SK-N-SH treated with all-trans-retinoic acid at 6 μM for 48 hours (cell line): Measurements from ENCODE around the gene HMX3.

Experiments
- ATAC-seq: fragments of 200-7000 bp; cut with Tn5 transposase; 3 replicates; pipeline ENCODE4 v1.9.1; 2020; ENCODE audit warnings: mild to moderate bottlenecking, moderate library complexity
- ARNTL ChIP-seq: fragments of 450-650 bp; formaldehyde crosslinking; IDR thresholded peaks from 2 replicates; pipeline ENCODE4 v1.5.0; 2020; ENCODE audit warnings: low read depth, mild to moderate bottlenecking, moderate library complexity, borderline replicate concordance
- BACH2 ChIP-seq: fragments of 250-450 bp; sonication (Bioruptor Pico); IDR thresholded peaks from 2 replicates; pipeline ENCODE4 v1.9.0; 2021; ENCODE audit warnings: mild to moderate bottlenecking, borderline replicate concordance
- CSDC2 ChIP-seq: fragments of 250-450 bp; sonication (Bioruptor Pico); IDR thresholded peaks from 2 replicates; pipeline ENCODE4 v1.5.0; 2020; ENCODE audit warnings: mild to moderate bottlenecking, moderate library complexity
- ESRRG ChIP-seq: fragments of 250-450 bp; sonication (Bioruptor Pico); IDR thresholded peaks from 2 replicates; pipeline ENCODE4 v1.6.1; 2021; ENCODE audit warnings: mild to moderate bottlenecking
- GLIS3 ChIP-seq: fragments of 250-450 bp; sonication (Bioruptor Pico); IDR thresholded peaks from 2 replicates; pipeline ENCODE4 v1.5.0; 2020; ENCODE audit warnings: mild to moderate bottlenecking, moderate library complexity
- ISL1 ChIP-seq: fragments of 250-450 bp; sonication (Bioruptor Pico); IDR thresholded peaks from 2 replicates; pipeline ENCODE4 v2.1.2; 2022; ENCODE audit warnings: mild to moderate bottlenecking, moderate library complexity
- PPARA ChIP-seq: fragments of 250-450 bp; sonication (Bioruptor Pico); IDR thresholded peaks from 2 replicates; pipeline ENCODE4 v1.5.0; 2020; ENCODE audit warnings: mild to moderate bottlenecking, borderline replicate concordance
- RARB ChIP-seq: fragments of 250-450 bp; sonication (Bioruptor Pico); IDR thresholded peaks from 2 replicates; pipeline ENCODE4 v1.8.0; 2021; ENCODE audit warnings: mild to moderate bottlenecking, moderate library complexity
- SNAI2 ChIP-seq: fragments of 250-450 bp; sonication (Bioruptor Pico); IDR thresholded peaks from 2 replicates; pipeline ENCODE4 v1.5.0; 2020; ENCODE audit warnings: mild to moderate bottlenecking, moderate library complexity
- TCF4 ChIP-seq: fragments of 250-450 bp; sonication (Bioruptor Pico); IDR thresholded peaks from 2 replicates; pipeline ENCODE4 v1.8.0; 2021; ENCODE audit warnings: mild to moderate bottlenecking, moderate library complexity, borderline replicate concordance
- TOX ChIP-seq: fragments of 250-450 bp; sonication (Bioruptor Pico); IDR thresholded peaks from 2 replicates; pipeline ENCODE4 v1.8.0; 2021; ENCODE audit warnings: mild to moderate bottlenecking, moderate library complexity, borderline replicate concordance
- ZC3H10 ChIP-seq: fragments of 250-450 bp; sonication (Bioruptor Pico); IDR thresholded peaks from 2 replicates; pipeline ENCODE4 v1.5.1; 2021; ENCODE audit warnings: mild to moderate bottlenecking, moderate library complexity
- ZFP3 ChIP-seq: fragments of 250-450 bp; sonication (Bioruptor Pico); IDR thresholded peaks from 2 replicates; pipeline ENCODE4 v1.5.0; 2020; ENCODE audit warnings: mild to moderate bottlenecking, moderate library complexity
- ZFP30 ChIP-seq: fragments of 450-650 bp; formaldehyde crosslinking; IDR thresholded peaks from 2 replicates; pipeline ENCODE4 v1.5.0; 2022; ENCODE audit warnings: mild to moderate bottlenecking, moderate library complexity
- ZNF70 ChIP-seq: fragments of 450-650 bp; formaldehyde crosslinking; IDR thresholded peaks from 2 replicates; pipeline ENCODE4 v1.5.0; 2020; ENCODE audit warnings: mild to moderate bottlenecking, moderate library complexity
- ZNF8 ChIP-seq: fragments of 450-650 bp; formaldehyde crosslinking; IDR thresholded peaks from 2 replicates; pipeline ENCODE4 v1.5.0; 2020; ENCODE audit warnings: mild to moderate bottlenecking, moderate library complexity
- TF ChIP-seq, protein P1 (sequence below): fragments of 250-450 bp; sonication (Bioruptor Pico); IDR thresholded peaks from 2 replicates; pipeline ENCODE4 v1.5.0; 2020; ENCODE audit warnings: mild to moderate bottlenecking, moderate library complexity
- TF ChIP-seq, protein P2 (sequence below): fragments of 250-450 bp; sonication (Bioruptor Pico); IDR thresholded peaks from 2 replicates; pipeline ENCODE4 v1.8.0; 2020; ENCODE audit warnings: mild to moderate bottlenecking, moderate library complexity, borderline replicate concordance
- TF ChIP-seq, protein P3 (sequence below): fragments of 250-450 bp; sonication (Bioruptor Pico); IDR thresholded peaks from 2 replicates; pipeline ENCODE4 v1.5.1; 2020; ENCODE audit warnings: low read depth, mild to moderate bottlenecking, moderate library complexity
- TF ChIP-seq, protein P4 (sequence below): fragments of 250-450 bp; sonication (Bioruptor Pico); IDR thresholded peaks from 2 replicates; pipeline ENCODE4 v1.5.1; 2021; ENCODE audit warnings: mild to moderate bottlenecking, moderate library complexity
- TF ChIP-seq, protein P5 (sequence below): fragments of 250-450 bp; sonication (Bioruptor Pico); IDR thresholded peaks from 2 replicates; pipeline ENCODE4 v1.8.0; 2021; ENCODE audit warnings: low read depth, mild to moderate bottlenecking, moderate library complexity, borderline replicate concordance

Gene HMX3

DNA sequence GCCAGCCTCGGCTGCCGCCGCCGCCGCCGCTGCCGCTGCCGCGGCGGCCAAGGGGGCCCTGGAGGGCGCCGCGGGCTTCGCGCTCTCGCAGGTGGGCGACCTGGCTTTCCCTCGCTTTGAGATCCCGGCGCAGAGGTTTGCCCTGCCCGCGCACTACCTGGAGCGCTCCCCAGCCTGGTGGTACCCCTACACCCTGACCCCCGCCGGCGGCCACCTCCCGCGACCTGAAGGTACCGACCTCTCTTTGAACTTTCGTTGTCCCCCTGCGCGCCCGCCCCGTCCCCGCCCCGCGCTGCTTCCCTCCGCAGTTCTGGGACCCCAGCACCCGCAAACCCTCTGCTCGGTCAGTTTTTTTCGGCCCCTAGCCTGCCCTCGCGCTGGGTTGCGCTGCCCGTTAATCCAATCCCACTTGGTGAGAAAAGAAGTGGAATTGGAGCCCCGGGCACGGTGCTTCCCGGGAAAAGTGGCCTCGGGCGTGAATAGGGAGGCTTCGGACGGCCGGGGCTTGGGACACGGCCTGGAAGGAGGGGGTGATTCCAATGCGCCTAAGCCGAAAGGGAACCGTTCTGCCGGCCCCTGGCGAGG, 543 bp downstream of the HMX3 start (continued):
- TF ChIP-seq, protein P1, sequence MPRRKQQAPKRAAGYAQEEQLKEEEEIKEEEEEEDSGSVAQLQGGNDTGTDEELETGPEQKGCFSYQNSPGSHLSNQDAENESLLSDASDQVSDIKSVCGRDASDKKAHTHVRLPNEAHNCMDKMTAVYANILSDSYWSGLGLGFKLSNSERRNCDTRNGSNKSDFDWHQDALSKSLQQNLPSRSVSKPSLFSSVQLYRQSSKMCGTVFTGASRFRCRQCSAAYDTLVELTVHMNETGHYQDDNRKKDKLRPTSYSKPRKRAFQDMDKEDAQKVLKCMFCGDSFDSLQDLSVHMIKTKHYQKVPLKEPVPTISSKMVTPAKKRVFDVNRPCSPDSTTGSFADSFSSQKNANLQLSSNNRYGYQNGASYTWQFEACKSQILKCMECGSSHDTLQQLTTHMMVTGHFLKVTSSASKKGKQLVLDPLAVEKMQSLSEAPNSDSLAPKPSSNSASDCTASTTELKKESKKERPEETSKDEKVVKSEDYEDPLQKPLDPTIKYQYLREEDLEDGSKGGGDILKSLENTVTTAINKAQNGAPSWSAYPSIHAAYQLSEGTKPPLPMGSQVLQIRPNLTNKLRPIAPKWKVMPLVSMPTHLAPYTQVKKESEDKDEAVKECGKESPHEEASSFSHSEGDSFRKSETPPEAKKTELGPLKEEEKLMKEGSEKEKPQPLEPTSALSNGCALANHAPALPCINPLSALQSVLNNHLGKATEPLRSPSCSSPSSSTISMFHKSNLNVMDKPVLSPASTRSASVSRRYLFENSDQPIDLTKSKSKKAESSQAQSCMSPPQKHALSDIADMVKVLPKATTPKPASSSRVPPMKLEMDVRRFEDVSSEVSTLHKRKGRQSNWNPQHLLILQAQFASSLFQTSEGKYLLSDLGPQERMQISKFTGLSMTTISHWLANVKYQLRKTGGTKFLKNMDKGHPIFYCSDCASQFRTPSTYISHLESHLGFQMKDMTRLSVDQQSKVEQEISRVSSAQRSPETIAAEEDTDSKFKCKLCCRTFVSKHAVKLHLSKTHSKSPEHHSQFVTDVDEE (CRISPR knock-in tag), result no peak
- TF ChIP-seq, protein P2, sequence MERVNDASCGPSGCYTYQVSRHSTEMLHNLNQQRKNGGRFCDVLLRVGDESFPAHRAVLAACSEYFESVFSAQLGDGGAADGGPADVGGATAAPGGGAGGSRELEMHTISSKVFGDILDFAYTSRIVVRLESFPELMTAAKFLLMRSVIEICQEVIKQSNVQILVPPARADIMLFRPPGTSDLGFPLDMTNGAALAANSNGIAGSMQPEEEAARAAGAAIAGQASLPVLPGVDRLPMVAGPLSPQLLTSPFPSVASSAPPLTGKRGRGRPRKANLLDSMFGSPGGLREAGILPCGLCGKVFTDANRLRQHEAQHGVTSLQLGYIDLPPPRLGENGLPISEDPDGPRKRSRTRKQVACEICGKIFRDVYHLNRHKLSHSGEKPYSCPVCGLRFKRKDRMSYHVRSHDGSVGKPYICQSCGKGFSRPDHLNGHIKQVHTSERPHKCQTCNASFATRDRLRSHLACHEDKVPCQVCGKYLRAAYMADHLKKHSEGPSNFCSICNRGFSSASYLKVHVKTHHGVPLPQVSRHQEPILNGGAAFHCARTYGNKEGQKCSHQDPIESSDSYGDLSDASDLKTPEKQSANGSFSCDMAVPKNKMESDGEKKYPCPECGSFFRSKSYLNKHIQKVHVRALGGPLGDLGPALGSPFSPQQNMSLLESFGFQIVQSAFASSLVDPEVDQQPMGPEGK (CRISPR knock-in tag), result no peak
- no peak for TF ChIP-seq ZNF70
- no peak for TF ChIP-seq RARB (CRISPR knock-in tag)
- TF ChIP-seq, protein P3, sequence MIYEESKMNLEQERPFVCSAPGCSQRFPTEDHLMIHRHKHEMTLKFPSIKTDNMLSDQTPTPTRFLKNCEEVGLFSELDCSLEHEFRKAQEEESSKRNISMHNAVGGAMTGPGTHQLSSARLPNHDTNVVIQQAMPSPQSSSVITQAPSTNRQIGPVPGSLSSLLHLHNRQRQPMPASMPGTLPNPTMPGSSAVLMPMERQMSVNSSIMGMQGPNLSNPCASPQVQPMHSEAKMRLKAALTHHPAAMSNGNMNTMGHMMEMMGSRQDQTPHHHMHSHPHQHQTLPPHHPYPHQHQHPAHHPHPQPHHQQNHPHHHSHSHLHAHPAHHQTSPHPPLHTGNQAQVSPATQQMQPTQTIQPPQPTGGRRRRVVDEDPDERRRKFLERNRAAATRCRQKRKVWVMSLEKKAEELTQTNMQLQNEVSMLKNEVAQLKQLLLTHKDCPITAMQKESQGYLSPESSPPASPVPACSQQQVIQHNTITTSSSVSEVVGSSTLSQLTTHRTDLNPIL, result no peak
- TF ChIP-seq PPARA, result no peak

DNA sequence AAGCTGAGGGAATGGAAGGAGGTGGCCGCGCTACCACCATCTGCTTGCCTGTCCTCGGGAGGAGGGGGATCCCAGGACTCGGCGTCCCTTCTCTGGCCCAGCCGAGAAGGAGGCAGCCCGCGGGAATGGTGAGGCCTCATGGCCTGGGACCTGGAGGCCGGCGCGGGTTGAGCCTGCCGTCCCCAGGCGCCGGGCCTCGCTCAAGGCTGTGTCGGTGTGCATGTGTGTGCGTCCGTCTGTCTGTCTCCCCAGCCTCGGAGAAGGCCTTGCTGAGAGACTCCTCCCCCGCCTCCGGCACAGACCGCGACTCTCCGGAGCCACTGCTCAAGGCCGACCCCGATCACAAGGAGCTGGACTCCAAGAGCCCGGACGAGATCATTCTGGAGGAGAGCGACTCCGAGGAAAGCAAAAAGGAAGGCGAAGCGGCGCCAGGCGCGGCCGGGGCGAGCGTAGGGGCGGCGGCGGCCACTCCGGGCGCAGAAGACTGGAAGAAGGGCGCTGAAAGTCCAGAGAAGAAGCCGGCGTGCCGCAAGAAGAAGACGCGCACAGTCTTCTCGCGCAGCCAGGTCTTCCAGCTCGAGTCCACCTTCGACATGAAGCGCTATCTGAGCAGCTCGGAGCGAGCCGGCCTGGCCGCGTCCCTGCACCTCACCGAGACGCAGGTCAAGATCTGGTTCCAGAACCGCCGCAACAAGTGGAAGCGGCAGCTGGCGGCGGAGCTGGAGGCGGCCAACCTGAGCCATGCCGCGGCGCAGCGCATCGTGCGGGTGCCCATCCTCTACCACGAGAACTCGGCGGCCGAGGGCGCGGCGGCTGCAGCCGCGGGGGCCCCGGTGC, 1.3 kb downstream of the HMX3 start:
- TF ChIP-seq BACH2 (CRISPR knock-in tag) (no peak), SNAI2 (no peak), TOX (CRISPR knock-in tag) (no peak), TCF4 (CRISPR knock-in tag) (no peak), RARB (CRISPR knock-in tag) (no peak), ZC3H10 (CRISPR knock-in tag) (no peak), CSDC2 (CRISPR knock-in tag) (no peak), PPARA (no peak), ZFP3 (no peak), ARNTL (no peak), ESRRG (CRISPR knock-in tag) (no peak), ISL1 (CRISPR knock-in tag) (no peak), ZNF8 (no peak), ZFP30 (CRISPR knock-in tag) (no peak), GLIS3 (CRISPR knock-in tag) (no peak)
- TF ChIP-seq, protein P3, result no peak
- TF ChIP-seq, protein P4, sequence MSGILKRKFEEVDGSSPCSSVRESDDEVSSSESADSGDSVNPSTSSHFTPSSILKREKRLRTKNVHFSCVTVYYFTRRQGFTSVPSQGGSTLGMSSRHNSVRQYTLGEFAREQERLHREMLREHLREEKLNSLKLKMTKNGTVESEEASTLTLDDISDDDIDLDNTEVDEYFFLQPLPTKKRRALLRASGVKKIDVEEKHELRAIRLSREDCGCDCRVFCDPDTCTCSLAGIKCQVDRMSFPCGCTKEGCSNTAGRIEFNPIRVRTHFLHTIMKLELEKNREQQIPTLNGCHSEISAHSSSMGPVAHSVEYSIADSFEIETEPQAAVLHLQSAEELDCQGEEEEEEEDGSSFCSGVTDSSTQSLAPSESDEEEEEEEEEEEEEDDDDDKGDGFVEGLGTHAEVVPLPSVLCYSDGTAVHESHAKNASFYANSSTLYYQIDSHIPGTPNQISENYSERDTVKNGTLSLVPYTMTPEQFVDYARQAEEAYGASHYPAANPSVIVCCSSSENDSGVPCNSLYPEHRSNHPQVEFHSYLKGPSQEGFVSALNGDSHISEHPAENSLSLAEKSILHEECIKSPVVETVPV (CRISPR knock-in tag), result no peak
- TF ChIP-seq, protein P1 (CRISPR knock-in tag), result no peak
- TF ChIP-seq, protein P5, sequence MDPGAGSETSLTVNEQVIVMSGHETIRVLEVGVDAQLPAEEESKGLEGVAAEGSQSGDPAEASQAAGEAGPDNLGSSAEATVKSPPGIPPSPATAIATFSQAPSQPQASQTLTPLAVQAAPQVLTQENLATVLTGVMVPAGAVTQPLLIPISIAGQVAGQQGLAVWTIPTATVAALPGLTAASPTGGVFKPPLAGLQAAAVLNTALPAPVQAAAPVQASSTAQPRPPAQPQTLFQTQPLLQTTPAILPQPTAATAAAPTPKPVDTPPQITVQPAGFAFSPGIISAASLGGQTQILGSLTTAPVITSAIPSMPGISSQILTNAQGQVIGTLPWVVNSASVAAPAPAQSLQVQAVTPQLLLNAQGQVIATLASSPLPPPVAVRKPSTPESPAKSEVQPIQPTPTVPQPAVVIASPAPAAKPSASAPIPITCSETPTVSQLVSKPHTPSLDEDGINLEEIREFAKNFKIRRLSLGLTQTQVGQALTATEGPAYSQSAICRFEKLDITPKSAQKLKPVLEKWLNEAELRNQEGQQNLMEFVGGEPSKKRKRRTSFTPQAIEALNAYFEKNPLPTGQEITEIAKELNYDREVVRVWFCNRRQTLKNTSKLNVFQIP (CRISPR knock-in tag), result no peak
- TF ChIP-seq, all 23 proteins: peak for 0

More for the DNA sequence above, 1.3 kb downstream of the HMX3 start:
- no peak; the same call in 2 of the 3 replicates for ATAC-seq
